Activated T-helper 1 cell treated with Interleukin-2 at 50 U/mL for 16 hours (primary cell): ENCODE data around the gene HHEX.
"Not testable (repeated sequence)": the region's sequence is repeated elsewhere in the genome, so short reads cannot be mapped to it uniquely, and the experiment has no call there.

Source experiments
- DNase-seq: peaks from one replicate; pipeline ENCODE4 v3.0.0-alpha.2; 2020; ENCODE audit warnings: low read depth

HHEX gene

GRCh38 chr10:92734301-92734700 is 44.5 kb downstream of the HHEX start:
- DNase-seq = no peak

DNA sequence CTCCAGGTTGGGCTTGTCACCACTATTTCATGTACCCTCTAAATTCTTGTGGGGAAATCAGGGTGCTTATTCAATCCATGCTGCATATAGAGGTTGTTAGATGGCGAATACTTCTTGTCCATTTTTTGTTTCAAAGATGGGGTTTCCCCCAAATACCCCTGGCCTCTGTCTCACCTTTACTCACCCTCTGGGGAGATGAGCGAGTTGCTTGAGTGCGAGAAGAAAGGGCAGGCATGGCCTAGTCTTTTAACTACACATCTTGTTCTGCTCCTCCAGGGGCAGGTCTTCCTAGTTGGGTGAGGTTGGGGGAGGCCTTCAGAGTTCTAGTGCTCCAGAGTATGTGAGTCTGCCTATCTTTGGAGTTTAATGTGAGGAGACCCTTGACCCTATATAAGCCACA is 46.2 kb downstream of the HHEX start:
- DNase-seq = no peak

- DNase-seq = no peak
Observed at GRCh38 chr10:92737484-92737883, 47.7 kb downstream of the HHEX start.

DNA sequence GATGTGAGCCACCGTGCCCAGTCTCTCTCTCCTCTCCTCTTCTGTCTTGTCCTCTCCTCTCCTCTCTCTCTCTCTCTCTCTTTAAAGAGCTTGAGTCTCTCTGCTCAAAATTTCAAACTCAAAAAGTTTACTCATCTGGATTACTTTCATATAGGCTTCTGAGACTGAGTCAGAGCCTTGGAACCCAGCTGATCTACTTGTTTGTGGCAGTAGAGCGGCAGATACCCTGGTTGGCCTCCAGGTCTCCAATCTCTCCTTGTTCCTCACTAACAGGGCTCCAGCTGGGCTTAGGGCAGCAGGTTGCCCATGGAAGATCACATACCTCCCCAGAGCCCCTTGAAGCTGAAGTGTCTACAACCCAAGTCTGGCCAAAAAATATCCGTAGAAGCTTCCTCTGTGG is 51.0 kb downstream of the HHEX start:
- DNase-seq = no peak

DNA sequence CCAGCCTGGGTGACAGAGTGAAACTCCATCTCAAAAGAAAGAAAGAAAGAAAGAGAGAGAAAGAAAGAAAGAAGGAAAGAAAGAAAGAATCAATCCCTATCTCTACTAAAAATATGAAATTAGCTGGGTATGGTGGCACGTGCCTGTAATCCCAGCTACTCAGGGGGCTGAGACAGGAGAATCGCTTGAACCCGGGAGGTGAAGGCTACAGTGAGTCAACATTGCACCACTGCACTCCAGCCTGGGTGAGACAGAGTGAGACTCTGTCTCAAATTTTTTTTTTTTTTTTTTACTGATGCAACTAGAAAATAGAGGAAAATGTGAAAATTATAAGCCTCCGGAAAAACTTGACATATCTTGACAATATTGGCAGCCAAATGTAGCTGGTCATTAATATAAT is 52.0 kb downstream of the HHEX start:
- not testable (repeated sequence) for DNase-seq

DNA sequence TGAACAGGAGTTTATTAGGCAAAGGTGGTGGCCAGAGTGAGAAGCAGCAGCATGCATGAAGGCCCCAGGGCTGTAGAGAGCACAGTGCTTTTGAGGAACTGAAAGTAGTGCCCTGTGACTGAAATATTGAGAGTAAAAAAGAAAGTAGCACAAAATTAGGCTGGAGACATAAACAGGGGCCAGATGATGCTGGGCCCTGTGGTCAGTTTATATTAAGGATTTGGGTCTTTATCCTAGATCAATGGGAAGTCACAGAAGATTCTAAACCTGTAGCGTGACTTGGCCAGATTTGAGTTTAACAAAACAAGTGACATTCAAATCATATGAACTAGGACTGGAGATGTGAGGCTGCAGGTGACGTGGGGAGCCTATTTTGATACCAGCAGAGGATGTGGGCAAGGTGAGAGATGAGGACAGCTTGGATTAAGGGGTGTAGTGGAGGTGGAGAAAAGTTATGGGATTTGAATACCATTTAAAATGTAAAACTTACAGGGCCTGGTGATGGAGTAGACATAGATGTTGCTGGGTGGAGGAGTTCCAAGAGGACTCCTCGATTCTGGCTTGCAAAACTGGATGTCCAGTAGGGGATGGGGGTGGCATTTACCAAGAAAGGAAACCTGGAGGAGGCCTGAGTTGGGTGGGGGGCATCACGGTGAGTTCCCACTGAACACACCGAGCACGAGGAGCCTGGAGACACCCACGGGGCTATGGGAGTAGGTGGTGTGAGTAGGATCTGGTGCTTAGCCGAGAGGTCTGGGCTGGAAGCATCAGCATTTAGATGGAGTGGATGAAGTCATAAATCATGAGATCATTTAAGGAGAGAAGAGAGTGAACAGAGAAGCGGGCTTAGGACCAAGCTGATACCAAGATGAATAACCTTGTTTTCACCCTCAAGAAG is 52.8 kb downstream of the HHEX start:
- DNase-seq = no peak
